OCI-LY1 (cell line): ENCODE data around the gene ACTR3.

Experiments used
- H2AFZ ChIP-seq: fragments of 200-600 bp; sonication (generic), shearing (Covaris generic); 2 replicates; pipeline ENCODE4 v1.6.0; 2014; ENCODE audit warnings: antibody characterized with exemption, mild to moderate bottlenecking, low read length
- H3F3A ChIP-seq: fragments of 200-600 bp; sonication (generic), shearing (Covaris generic); 2 replicates; pipeline ENCODE4 v1.6.0; 2014; ENCODE audit warnings: mild to moderate bottlenecking, antibody characterized with exemption, low read length, moderate library complexity; ENCODE audit not compliant: insufficient read depth
- H3K27ac ChIP-seq: fragments of 200-600 bp; sonication (generic); 2 replicates; pipeline ENCODE4 v1.5.1; 2014; ENCODE audit warnings: low read length, mixed run types, mild to moderate bottlenecking, low read depth; ENCODE audit not compliant: poor library complexity, severe bottlenecking
- H3K27me3 ChIP-seq: fragments of 200-600 bp; sonication (generic); 2 replicates; pipeline ENCODE4 v1.6.0; 2014; ENCODE audit warnings: antibody characterized with exemption, mild to moderate bottlenecking, low read length, moderate library complexity; ENCODE audit not compliant: insufficient read depth
- H3K36me3 ChIP-seq: fragments of 200-600 bp; sonication (generic); 2 replicates; pipeline ENCODE4 v1.6.1; 2014; ENCODE audit warnings: mild to moderate bottlenecking, antibody characterized with exemption, low read length, moderate library complexity, mixed read lengths; ENCODE audit not compliant: insufficient read depth
- H3K4me1 ChIP-seq: fragments of 200-600 bp; sonication (generic); 2 replicates; pipeline ENCODE4 v1.5.1; 2014; ENCODE audit warnings: mild to moderate bottlenecking, low read length, moderate library complexity; ENCODE audit not compliant: insufficient read depth, severe bottlenecking
- H3K4me2 ChIP-seq: fragments of 200-600 bp; sonication (generic), shearing (Covaris generic); 2 replicates; pipeline ENCODE4 v1.6.1; 2014; ENCODE audit warnings: low read length
- H3K4me3 ChIP-seq: fragments of 200-600 bp; sonication (generic); 2 replicates; pipeline ENCODE4 v1.5.1; 2014; ENCODE audit warnings: low read length, low read depth, mild to moderate bottlenecking, mixed read lengths; ENCODE audit not compliant: poor library complexity, severe bottlenecking
- H3K79me2 ChIP-seq: fragments of 200-600 bp; shearing (Covaris generic); 2 replicates; pipeline ENCODE4 v1.6.1; 2016; ENCODE audit warnings: mixed run types, low read length, mixed read lengths; ENCODE audit not compliant: insufficient read depth
- H3K9ac ChIP-seq: fragments of 200-600 bp; sonication (generic), shearing (Covaris generic); 2 replicates; pipeline ENCODE4 v1.6.1; 2014; ENCODE audit warnings: mild to moderate bottlenecking, low read length, mixed read lengths
- H3K9me2 ChIP-seq: fragments of 200-600 bp; sonication (generic), shearing (Covaris generic); 2 replicates; pipeline ENCODE4 v1.6.1; 2014; ENCODE audit warnings: low read depth, mild to moderate bottlenecking, low read length, mixed read lengths
- H3K9me3 ChIP-seq: fragments of 200-600 bp; shearing (Covaris generic); 2 replicates; pipeline ENCODE4 v1.6.1; 2014; ENCODE audit warnings: low read length, mixed read lengths
- H4K20me1 ChIP-seq: fragments of 200-600 bp; sonication (generic), shearing (Covaris generic); 2 replicates; pipeline ENCODE4 v1.6.0; 2016; ENCODE audit warnings: mild to moderate bottlenecking, low read length; ENCODE audit not compliant: insufficient read depth
- CTCF ChIP-seq: fragments of 200-600 bp; sonication (generic), shearing (Covaris generic); IDR thresholded peaks from 2 replicates; pipeline ENCODE4 v1.5.1; 2017; ENCODE audit warnings: mild to moderate bottlenecking, antibody characterized with exemption, low read length, moderate library complexity, mixed read lengths
- EZH2 ChIP-seq: fragments of 200-600 bp; sonication (generic), shearing (Covaris generic); IDR thresholded peaks from 2 replicates; pipeline ENCODE4 v1.8.0; 2017; ENCODE audit warnings: borderline replicate concordance, mixed run types, mild to moderate bottlenecking, antibody characterized with exemption, low read length, moderate library complexity, mixed read lengths

Gene ACTR3

GRCh38 chr2:113977660-113978523 is 88.0 kb downstream of the ACTR3 start:
- Histone ChIP-seq H2AFZ (no peak overlapping the region), H3K9me3 (peaks cover 4% of the 10 kb centered on the region; the same call in 1 of the 2 replicates)

GRCh38 chr2:113978524-113979190 is 88.8 kb downstream of the ACTR3 start:
- Histone ChIP-seq H3K9me2 (no peaks in the 10 kb centered on the region), H3K79me2 (no peaks in the 10 kb centered on the region), H4K20me1 (no peaks in the 10 kb centered on the region), H3F3A (no peaks in the 10 kb centered on the region), H3K4me2 (no peak overlapping the region), H3K27ac (peak overlapping the region; percentile 15), H3K36me3 (peaks cover 8% of the 10 kb centered on the region; the same call in 1 of the 2 replicates), H3K9me3 (peaks cover 4% of the 10 kb centered on the region; the same call in 1 of the 2 replicates), H3K4me1 (peaks cover 17% of the 10 kb centered on the region), H2AFZ (no peak overlapping the region), H3K9ac (no peak overlapping the region), H3K4me3 (no peak overlapping the region), H3K27me3 (no peaks in the 10 kb centered on the region)
- TF ChIP-seq EZH2 (no peak), CTCF (no peak)

More at GRCh38 chr2:113977660-113978523, 88.0 kb downstream of the ACTR3 start:
- TF ChIP-seq EZH2: no peak
- peak; percentile 61 for TF ChIP-seq CTCF
- Histone ChIP-seq H3K4me3 (no peak overlapping the region), H3F3A (no peaks in the 10 kb centered on the region; the same call in 1 of the 2 replicates), H3K9me2 (no peaks in the 10 kb centered on the region), H3K36me3 (peaks cover 12% of the 10 kb centered on the region; the same call in 1 of the 2 replicates), H3K9ac (no peak overlapping the region), H3K27me3 (no peaks in the 10 kb centered on the region), H3K4me1 (peaks cover 18% of the 10 kb centered on the region), H3K4me2 (no peak overlapping the region; the same call in 1 of the 2 replicates), H3K27ac (peak overlapping the region; percentile 15), H4K20me1 (no peaks in the 10 kb centered on the region), H3K79me2 (no peaks in the 10 kb centered on the region)

- H3K4me3 ChIP-seq: no peak overlapping the region
- no peak overlapping the region for H3K4me2 ChIP-seq
- no peaks in the 10 kb centered on the region; the same call in 1 of the 2 replicates for H3K36me3 ChIP-seq
These were observed 89.6 kb downstream of the ACTR3 start for GRCh38 chr2:113979191-113980128.

More at GRCh38 chr2:113979191-113980128, 89.6 kb downstream of the ACTR3 start:
- H3K9ac ChIP-seq: no peak overlapping the region
- H3K27me3 ChIP-seq: no peaks in the 10 kb centered on the region
- H3K4me1 ChIP-seq: peaks cover 16% of the 10 kb centered on the region
- no peaks in the 10 kb centered on the region for H3K9me2 ChIP-seq
- H3K79me2 ChIP-seq: no peaks in the 10 kb centered on the region
- H4K20me1 ChIP-seq: no peaks in the 10 kb centered on the region
- H3F3A ChIP-seq: no peaks in the 10 kb centered on the region
- no peak overlapping the region for H3K27ac ChIP-seq
- TF ChIP-seq EZH2 (no peak), CTCF (peak; percentile 59)
- no peak overlapping the region for H2AFZ ChIP-seq
- H3K9me3 ChIP-seq: peaks cover 4% of the 10 kb centered on the region; the same call in 1 of the 2 replicates
